RWPE2 (cell line): ENCODE data around the gene SLC66A3.

Experiments
- ATAC-seq: fragments of 200-7000 bp; cut with Tn5 transposase; 3 replicates; pipeline ENCODE4 v1.9.1; 2021; ENCODE audit warnings: low read depth
- DNase-seq: peaks from one replicate; pipeline ENCODE4 v3.0.0-alpha.2; 2020; ENCODE audit warnings: low spot score
- H3K27ac ChIP-seq: fragments of 450-650 bp; 2 replicates; pipeline ENCODE4 v1.5.1; 2017; ENCODE audit warnings: mild to moderate bottlenecking; ENCODE audit not compliant: poor library complexity, severe bottlenecking
- H3K27me3 ChIP-seq: fragments of 250-450 bp; sonication (Bioruptor Pico); 2 replicates; pipeline ENCODE4 v1.5.1; 2021; ENCODE audit warnings: mild to moderate bottlenecking, moderate library complexity; ENCODE audit not compliant: insufficient read depth, poor library complexity, severe bottlenecking
- H3K36me3 ChIP-seq: fragments of 250-450 bp; sonication (Bioruptor Pico); 2 replicates; pipeline ENCODE4 v1.5.1; 2020; ENCODE audit warnings: low read depth, mild to moderate bottlenecking, moderate library complexity
- H3K4me1 ChIP-seq: fragments of 250-450 bp; sonication (Bioruptor Pico); 2 replicates; pipeline ENCODE4 v1.5.1; 2021; ENCODE audit warnings: mild to moderate bottlenecking, moderate library complexity; ENCODE audit not compliant: insufficient read depth, poor library complexity, severe bottlenecking
- H3K4me3 ChIP-seq: fragments of 250-450 bp; sonication (Bioruptor Pico); 2 replicates; pipeline ENCODE4 v1.5.1; 2021; ENCODE audit warnings: mild to moderate bottlenecking, moderate library complexity; ENCODE audit not compliant: severe bottlenecking
- H3K9me3 ChIP-seq: fragments of 250-450 bp; sonication (Bioruptor Pico); 2 replicates; pipeline ENCODE4 v1.5.1; 2021; ENCODE audit warnings: mild to moderate bottlenecking, moderate library complexity; ENCODE audit not compliant: severe bottlenecking
- TF ChIP-seq, protein P1 (sequence below): fragments of 450-650 bp; IDR thresholded peaks from one replicate; pipeline ENCODE4 v1.5.1; 2017; ENCODE audit warnings: mild to moderate bottlenecking, moderate library complexity; ENCODE audit not compliant: poor library complexity, severe bottlenecking

Gene SLC66A3

DNA sequence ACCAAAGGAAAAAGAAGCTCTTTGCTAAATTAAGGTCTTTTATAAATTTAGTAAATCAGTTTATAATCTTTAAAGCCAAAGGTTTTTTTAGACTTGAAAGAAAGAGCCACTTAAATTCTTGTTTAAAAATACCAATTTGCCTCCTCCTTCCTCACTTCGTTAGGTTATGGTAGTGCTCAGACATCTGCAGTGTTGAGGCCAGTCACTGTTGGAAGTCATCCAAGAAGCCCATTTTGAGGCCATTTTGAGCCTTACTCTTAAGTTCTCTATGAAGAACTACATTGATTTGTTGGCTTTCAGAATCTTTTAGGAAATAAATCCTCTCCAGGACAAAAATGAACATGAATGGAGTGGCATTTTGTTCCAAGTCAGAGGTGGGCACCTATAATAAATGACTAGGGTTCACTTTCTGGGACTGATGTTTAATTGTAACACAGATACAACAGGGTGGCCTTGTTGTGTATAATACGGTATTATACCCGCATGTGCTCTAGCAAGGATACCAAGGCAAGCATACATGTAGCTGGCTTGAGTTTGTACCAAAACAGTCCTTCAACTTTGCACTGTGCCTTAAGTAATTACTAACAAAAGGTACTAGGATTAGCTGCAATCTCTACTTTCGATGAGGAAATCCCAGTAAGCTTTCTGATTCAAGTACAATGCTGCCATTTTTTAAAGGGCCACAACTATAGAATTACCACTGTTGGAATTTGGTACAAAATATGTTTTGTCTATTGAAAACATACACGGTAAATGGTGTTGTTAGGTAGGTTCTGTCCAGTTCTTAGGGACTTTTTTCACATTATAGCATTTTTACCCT, 22.8 kb downstream of the SLC66A3 start:
- ATAC-seq (no peak), DNase-seq (no peak)
- Histone ChIP-seq H3K4me1 (no peaks in the 10 kb centered on the region), H3K27me3 (no peaks in the 10 kb centered on the region), H3K27ac (no peak overlapping the region), H3K9me3 (no peaks in the 10 kb centered on the region), H3K36me3 (peaks cover 24% of the 10 kb centered on the region), H3K4me3 (no peak overlapping the region)
- TF ChIP-seq, protein P1, sequence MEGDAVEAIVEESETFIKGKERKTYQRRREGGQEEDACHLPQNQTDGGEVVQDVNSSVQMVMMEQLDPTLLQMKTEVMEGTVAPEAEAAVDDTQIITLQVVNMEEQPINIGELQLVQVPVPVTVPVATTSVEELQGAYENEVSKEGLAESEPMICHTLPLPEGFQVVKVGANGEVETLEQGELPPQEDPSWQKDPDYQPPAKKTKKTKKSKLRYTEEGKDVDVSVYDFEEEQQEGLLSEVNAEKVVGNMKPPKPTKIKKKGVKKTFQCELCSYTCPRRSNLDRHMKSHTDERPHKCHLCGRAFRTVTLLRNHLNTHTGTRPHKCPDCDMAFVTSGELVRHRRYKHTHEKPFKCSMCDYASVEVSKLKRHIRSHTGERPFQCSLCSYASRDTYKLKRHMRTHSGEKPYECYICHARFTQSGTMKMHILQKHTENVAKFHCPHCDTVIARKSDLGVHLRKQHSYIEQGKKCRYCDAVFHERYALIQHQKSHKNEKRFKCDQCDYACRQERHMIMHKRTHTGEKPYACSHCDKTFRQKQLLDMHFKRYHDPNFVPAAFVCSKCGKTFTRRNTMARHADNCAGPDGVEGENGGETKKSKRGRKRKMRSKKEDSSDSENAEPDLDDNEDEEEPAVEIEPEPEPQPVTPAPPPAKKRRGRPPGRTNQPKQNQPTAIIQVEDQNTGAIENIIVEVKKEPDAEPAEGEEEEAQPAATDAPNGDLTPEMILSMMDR: no peak

DNA sequence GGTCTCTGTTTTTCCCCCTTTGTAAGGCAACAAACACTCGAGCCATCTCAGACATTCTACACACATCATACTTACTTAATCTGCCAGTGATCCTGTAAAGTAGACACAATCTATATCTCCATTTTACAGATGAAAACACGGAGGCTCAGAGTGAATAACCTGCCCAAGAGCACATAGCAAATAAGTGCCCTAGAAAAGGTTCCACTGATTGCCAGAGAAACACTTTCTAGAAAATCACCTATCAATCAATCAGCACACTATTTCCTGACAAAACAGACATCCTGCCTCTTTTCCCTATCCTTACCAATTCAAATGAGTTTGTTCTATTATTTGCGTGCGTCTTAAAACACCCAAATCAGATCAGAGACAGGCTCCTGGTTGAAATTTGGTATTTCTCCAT, 23.9 kb downstream of the SLC66A3 start:
- peaks cover 29% of the 10 kb centered on the region for H3K36me3 ChIP-seq

DNA sequence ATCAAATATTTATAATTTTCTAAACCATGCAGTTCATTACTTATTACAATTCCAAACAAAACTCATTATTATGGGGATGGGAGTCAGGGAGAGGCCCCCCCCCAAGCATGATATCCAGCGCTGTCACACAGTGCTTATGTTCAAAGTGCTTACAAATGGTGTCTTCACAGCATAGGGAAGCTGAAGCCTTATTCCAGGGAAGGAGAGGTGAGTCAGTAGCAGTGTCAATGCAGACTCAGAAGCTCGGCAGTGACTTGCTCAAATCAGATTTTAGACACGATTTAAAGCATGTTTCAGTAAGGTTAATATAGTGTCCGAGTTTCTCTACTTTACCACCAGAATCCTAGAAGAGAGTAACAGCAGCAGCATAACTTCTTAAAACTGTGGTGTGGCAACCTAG, 24.6 kb downstream of the SLC66A3 start:
- Histone ChIP-seq H3K9me3 (no peaks in the 10 kb centered on the region), H3K27ac (no peak overlapping the region), H3K4me1 (no peaks in the 10 kb centered on the region), H3K36me3 (peaks cover 29% of the 10 kb centered on the region), H3K4me3 (no peak overlapping the region), H3K27me3 (no peaks in the 10 kb centered on the region)
- ATAC-seq (no peak), DNase-seq (no peak)
- TF ChIP-seq, protein P1: no peak

More for the DNA sequence above, 23.9 kb downstream of the SLC66A3 start:
- no peak for ATAC-seq
- Histone ChIP-seq H3K27ac (no peak overlapping the region), H3K27me3 (no peaks in the 10 kb centered on the region), H3K9me3 (no peaks in the 10 kb centered on the region), H3K4me1 (no peaks in the 10 kb centered on the region), H3K4me3 (no peak overlapping the region)
- TF ChIP-seq, protein P1: no peak
- no peak for DNase-seq

DNA sequence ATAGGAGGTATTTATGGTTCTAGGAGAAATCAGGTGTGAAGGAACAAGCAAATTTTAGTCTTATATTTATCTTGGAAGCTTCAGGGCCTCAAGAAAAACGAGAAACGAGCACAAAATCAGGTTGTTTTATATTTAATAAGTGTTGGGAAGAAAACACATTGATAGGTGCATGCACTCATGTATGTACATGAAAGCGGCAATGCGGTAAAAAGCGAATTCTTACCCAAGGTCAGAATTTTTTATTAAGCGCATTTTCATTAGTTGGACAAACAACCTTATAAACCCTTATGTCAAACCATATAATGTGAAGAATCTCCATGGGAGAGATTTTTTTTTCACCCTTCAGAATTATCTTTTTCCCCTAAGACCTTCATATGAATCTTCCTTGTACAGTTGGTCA, 25.4 kb downstream of the SLC66A3 start:
- TF ChIP-seq, protein P1: no peak
- Histone ChIP-seq H3K4me1 (no peaks in the 10 kb centered on the region), H3K9me3 (no peaks in the 10 kb centered on the region), H3K27me3 (no peaks in the 10 kb centered on the region), H3K4me3 (no peak overlapping the region), H3K27ac (no peak overlapping the region), H3K36me3 (peaks cover 34% of the 10 kb centered on the region)
- DNase-seq (no peak), ATAC-seq (no peak)

DNA sequence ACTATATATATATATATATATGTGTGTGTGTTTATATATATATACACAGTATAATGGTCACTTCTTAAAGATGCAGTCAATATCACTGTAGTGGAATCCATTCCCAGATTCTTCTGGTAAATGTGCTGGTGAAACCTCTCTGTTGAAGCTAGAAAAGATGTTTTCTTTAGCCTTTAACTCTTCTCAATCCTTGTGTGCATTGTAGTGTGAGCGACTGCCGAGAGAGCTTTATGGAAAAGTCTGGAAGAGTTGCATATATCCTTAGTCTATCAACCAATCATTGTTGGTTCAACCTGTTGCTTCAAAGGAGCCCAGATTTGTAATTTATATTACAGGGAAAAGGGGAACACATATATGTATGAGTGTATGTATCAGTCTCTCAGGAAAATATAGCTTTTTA, 27.7 kb downstream of the SLC66A3 start:
- TF ChIP-seq, protein P1: no peak
- Histone ChIP-seq H3K4me3 (no peak overlapping the region), H3K27me3 (no peaks in the 10 kb centered on the region), H3K27ac (no peak overlapping the region), H3K36me3 (peaks cover 39% of the 10 kb centered on the region), H3K9me3 (no peaks in the 10 kb centered on the region), H3K4me1 (peaks cover 4% of the 10 kb centered on the region)
- ATAC-seq: no peak
- no peak for DNase-seq
